ENCODE results near the gene SOBP.

DNA sequence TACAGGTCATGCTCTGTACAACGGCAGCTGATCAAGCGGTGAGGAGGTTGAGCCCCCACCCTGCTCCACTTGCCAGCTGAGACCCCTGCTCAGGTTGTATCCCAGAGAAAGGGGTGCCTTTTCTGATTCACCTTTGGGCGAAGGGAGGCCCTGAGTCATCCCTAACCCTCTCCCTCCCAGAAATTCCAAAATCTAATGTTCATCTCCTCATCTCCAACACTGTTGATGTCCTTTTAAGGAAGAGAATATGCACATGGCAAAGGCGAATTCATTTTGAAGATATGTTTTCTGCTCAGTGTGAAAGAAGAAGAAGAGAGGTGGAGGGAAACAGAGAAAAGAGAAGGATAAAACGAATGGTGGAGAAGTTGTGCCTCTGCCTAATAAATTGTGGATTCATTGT, 213.7 kb downstream of the SOBP start:
- TF ChIP-seq, protein P1, sequence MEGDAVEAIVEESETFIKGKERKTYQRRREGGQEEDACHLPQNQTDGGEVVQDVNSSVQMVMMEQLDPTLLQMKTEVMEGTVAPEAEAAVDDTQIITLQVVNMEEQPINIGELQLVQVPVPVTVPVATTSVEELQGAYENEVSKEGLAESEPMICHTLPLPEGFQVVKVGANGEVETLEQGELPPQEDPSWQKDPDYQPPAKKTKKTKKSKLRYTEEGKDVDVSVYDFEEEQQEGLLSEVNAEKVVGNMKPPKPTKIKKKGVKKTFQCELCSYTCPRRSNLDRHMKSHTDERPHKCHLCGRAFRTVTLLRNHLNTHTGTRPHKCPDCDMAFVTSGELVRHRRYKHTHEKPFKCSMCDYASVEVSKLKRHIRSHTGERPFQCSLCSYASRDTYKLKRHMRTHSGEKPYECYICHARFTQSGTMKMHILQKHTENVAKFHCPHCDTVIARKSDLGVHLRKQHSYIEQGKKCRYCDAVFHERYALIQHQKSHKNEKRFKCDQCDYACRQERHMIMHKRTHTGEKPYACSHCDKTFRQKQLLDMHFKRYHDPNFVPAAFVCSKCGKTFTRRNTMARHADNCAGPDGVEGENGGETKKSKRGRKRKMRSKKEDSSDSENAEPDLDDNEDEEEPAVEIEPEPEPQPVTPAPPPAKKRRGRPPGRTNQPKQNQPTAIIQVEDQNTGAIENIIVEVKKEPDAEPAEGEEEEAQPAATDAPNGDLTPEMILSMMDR (IDR thresholded peaks at IDR 0.05): no peak
- TF ChIP-seq EP300 (IDR thresholded peaks at IDR 0.05) (no peak), POLR2A (IDR thresholded peaks at IDR 0.05) (no peak), POLR2AphosphoS5 (IDR thresholded peaks at IDR 0.05) (no peak)

Data from upper lobe of left lung (tissue), 4 donors.